ENCODE measurements around the gene AANAT.

The AANAT gene

GRCh38 chr17:76468634-76469010 is 1.2 kb downstream of the AANAT start:
- no peak for DNase-seq (ENCODE audit: low read depth in 2 of 2)

- DNase-seq (ENCODE audit: low read depth in 2 of 2) = no peak
Observed at GRCh38 chr17:76469076-76469990, 1.9 kb downstream of the AANAT start.

GRCh38 chr17:76469991-76470739 is 2.8 kb downstream of the AANAT start:
- DNase-seq (ENCODE audit: low read depth in 2 of 2) = no peak

- DNase-seq (ENCODE audit: low read depth in 2 of 2) = no peak
Observed at GRCh38 chr17:76471498-76472257, 4.3 kb downstream of the AANAT start.

GRCh38 chr17:76472258-76472645 is 4.8 kb downstream of the AANAT start:
- no peak for DNase-seq (ENCODE audit: low read depth in 2 of 2)

GRCh38 chr17:76472726-76473125 is 5.3 kb downstream of the AANAT start:
- no peak for DNase-seq (ENCODE audit: low read depth in 2 of 2)

GRCh38 chr17:76473541-76473985 is 6.2 kb downstream of the AANAT start:
- no peak for DNase-seq (ENCODE audit: low read depth in 2 of 2)

GRCh38 chr17:76474238-76474637 is 6.8 kb downstream of the AANAT start:
- DNase-seq (ENCODE audit: low read depth in 2 of 2) = no peak

- no peak for DNase-seq (ENCODE audit: low read depth in 2 of 2)
Observed at GRCh38 chr17:76474894-76475293, 7.5 kb downstream of the AANAT start.

- no peak for DNase-seq (ENCODE audit: low read depth in 2 of 2)
Observed at GRCh38 chr17:76475302-76475701, 7.9 kb downstream of the AANAT start.

GRCh38 chr17:76476736-76477135 is 9.3 kb downstream of the AANAT start:
- DNase-seq (ENCODE audit: low read depth in 2 of 2) = no peak

- no peak for DNase-seq (ENCODE audit: low read depth in 2 of 2)
Observed at GRCh38 chr17:76477576-76477975, 10.2 kb downstream of the AANAT start.

- DNase-seq (ENCODE audit: low read depth in 2 of 2) = no peak
Observed at GRCh38 chr17:76478097-76478496, 10.7 kb downstream of the AANAT start.

- DNase-seq (ENCODE audit: low read depth in 2 of 2) = no peak
Observed at GRCh38 chr17:76478730-76479514, 11.5 kb downstream of the AANAT start.

- DNase-seq (ENCODE audit: low read depth in 2 of 2) = no peak
Observed at GRCh38 chr17:76479515-76480060, 12.2 kb downstream of the AANAT start.

GRCh38 chr17:76480632-76481031 is 13.2 kb downstream of the AANAT start:
- no peak for DNase-seq (ENCODE audit: low read depth in 2 of 2)

- no peak for DNase-seq (ENCODE audit: low read depth in 2 of 2)
Observed at GRCh38 chr17:76481071-76481655, 13.8 kb downstream of the AANAT start.

GRCh38 chr17:76484228-76484725 is 16.9 kb downstream of the AANAT start:
- no peak for DNase-seq (ENCODE audit: low read depth in 2 of 2)

GRCh38 chr17:76485569-76485968 is 18.2 kb downstream of the AANAT start:
- no peak for DNase-seq (ENCODE audit: low read depth in 2 of 2)

- no peak for DNase-seq (ENCODE audit: low read depth in 2 of 2)
Observed at GRCh38 chr17:76487451-76488192, 20.2 kb downstream of the AANAT start.
